Measurements from ENCODE around the gene FRMD4A.

GRCh38 chr10:14142606-14143250 is 188.0 kb downstream of the FRMD4A start:
- no peak for TF ChIP-seq CTCF (IDR thresholded peaks at IDR 0.05; ENCODE audit: poor library complexity)
- no peak for TF ChIP-seq EZH2 (IDR thresholded peaks at IDR 0.05; ENCODE audit: borderline replicate concordance)

Data from hepatocyte (in vitro differentiated cells).